Left cardiac atrium (tissue), 4 donors: ENCODE data around the gene C1orf50. TPM values are rescaled to one million over a fixed set of nuclear protein-coding genes. Genes with fewer than 3 reads are reported as not detected.
A peak's percentile ranks its signal among the peaks of the same experiment; 100 is the strongest.

Experiments used
- ATAC-seq, 2 donors: fragments of 200-7000 bp; cut with Tn5 transposase; one replicate each; pipeline ENCODE4 v1.9.1; 2020; ENCODE audit warnings: mild to moderate bottlenecking in 2 of 2, moderate library complexity in 2 of 2
- DNase-seq: peaks from one replicate; pipeline ENCODE4 v3.0.0-alpha.2; 2020
- intact Hi-C, 2 donors: fragments of 100-400 bp; cut with DNase I; formaldehyde crosslinking; loops; one replicate each; pipeline versions ENCODE4 v1.14.1 to v1.15.1; 2022 to 2023
- total RNA-seq, 2 donors: library from RNA; stranded (reverse); fragmentation: NEBNext Ultra II Directional; extraction: Animal tissue kit (Norgen Biotek cat#: 25700); gene quantifications; one replicate each; pipeline ENCODE4 v1.2.1, GENCODE V29; 2021
- donor health status: DM: no; HTN: yes; CAD: no.
- donor health status: DM: no; HTN: yes; CAD: no; lungs with severe emphysema.
- donor health status: DM: yes; HTN: yes; CAD: no.
- donor health status: Dilated cardiomyopathy.

C1orf50 gene
- total RNA-seq, 2 donors from 2014 or later = 5.1 to 7.7 TPM

DNA sequence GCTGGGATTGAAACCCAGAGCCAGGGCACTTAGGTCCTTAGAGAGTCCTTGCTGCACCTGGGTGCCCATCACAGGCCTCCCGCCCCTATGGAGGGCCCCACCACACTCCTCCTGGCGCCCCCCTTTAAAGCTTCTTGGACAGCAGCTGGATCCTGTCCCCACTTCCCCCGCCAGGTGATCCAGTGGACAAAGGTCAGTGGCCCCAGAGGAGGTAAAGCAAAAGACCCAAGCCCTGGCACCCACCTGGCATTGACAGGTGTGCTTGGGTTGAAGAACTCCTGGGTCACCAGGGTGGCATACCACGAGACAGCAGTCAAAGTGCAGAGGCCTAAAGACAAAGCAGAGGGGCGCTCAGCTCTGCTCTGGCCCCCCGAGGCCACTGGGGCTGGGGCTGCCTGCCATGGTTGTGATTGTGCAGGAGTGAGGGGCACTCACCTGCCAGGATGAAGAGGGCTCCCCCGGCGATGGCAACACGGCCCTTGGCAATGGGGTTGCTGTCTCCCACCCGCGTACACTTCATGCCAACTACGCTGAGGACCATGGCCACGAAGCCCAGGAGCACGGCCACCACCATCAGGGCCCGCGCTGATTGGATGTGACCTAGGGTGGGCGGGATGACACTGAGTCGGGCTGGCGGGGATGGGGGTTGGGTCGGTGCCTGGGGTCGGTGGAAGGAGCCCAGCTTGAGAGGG, 28.9 kb upstream of the C1orf50 start:
- ATAC-seq (no peak), DNase-seq (no peak)
- intact Hi-C loops = no loop called here

DNA sequence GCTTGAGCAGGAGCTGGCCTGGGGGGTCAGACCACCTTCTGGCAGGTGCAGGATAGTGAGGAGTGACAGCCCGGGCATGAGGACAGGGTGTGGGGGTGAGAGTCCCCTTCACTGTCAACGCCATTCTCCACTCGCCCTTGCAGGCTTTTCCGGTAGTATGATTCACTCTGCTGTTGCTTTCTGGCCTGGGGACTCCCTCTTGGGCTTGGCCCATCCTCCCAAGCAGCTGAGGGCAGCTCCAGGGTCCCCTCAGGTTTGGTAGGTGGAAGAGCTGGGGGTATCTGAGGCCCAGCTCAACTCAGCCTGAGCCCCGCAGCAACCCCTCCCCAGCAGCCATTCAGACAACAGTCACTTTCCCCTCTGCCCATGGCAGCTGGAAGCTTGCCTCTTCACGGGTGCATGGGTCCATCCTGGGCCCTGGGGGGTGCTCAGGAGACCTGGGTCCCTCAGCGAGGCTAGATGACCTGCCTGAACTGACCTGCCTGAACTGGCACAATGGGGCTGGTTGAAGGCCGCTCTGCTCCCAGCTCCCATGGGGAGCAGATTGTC, 28.3 kb upstream of the C1orf50 start:
- intact Hi-C loops = no loop called here

DNA sequence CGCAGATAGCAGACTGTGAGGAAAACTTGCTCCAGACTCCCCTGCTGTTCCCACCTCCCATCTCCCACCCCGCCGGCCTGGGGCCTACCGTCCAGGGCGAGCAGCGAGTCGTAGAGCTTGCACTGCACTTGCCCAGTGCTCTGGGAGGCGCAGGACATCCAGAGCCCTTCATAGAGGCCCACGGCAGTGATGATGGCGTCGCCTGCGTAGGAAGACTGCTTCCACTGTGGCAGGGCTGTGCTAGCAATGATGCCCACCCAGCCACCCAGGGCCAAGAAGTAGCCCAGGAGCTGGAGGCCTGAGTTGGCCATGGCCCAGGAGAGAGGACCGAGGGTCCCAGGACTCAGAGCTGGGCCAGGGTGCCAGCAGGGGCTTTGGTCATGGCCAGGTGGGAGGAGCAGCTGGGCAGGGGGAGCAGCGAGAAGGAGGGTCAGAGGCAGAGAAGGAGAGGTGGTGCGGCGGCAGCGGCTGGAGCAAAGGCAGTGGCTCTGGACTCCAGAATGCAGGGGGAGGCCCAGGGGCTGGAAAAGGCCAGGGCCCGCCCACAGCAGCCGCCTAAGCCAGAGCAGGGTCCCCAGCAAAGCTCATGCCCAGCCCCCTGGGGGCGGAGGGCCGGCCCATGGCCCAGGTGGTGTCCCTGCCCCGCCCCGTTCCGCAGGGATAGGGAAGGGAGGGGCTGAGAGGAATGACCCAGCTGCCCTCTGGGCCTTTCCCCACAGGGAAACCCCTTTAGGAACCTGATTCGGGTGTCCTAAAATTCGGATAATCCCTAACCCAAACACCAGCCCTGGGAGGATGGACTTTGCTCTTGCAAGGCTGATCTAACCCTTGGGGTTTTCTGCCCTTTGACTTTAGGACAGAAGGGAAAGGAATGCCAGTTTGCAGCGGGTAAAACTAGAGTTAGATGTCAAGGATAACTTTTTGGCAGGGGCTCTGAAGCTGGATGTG, 27.0 kb upstream of the C1orf50 start, which contains the start of gene CLDN19:
TSS of gene CLDN19 (minus strand) at position 484 of the 948 bp plus-strand sequence. CDS start at position 311, 173 bp downstream.
- ATAC-seq (no peak), DNase-seq (no peak)
- intact Hi-C loops = loop anchor here in 1 of 2 donors (10.0 kb wide), 2 partner anchors 395 to 595 kb away; no protein-coding TSS in a partner anchor

More for the DNA sequence above, 28.3 kb upstream of the C1orf50 start:
- ATAC-seq (no peak), DNase-seq (no peak)

DNA sequence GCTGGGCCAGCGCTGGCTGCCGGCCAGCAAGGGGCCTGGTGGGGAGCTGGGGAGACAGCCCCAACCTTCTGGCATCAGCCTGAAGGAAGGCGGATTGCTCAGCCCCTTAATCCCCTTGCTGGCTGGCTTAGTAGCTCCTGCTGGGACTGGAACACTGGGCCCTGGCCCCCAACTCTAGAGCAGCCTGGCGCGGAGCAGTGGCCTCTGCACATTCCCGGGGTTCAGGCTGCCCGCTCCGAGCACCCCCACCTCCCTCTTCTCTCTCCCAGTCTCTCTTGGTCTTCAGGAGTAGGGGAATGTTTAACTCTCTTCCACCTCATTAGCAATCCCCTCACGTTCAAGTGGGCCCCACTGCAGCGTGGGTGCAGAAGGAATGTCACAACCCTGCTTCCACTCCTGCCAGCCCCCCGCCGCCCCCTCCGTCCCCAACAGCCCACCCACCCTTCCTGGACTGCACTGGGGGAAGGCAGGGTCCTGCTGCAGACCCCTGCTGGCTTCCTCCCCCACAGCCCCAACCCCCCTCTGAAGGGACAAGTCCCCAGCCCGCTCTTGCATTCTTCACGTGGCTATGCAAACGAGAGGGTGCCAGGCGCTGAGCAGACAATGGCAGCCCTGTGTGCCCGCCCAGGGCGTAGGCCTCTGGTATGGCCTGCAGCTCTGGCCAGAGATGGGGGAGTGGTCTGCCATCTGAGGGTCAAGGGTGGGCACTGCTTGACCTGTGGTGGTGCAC, 26.0 kb upstream of the C1orf50 start:
- intact Hi-C loops = loop anchor here in 1 of 2 donors (10.0 kb wide), 2 partner anchors 396 to 596 kb away; no protein-coding TSS in a partner anchor
- no peak for ATAC-seq
- no peak for DNase-seq

DNA sequence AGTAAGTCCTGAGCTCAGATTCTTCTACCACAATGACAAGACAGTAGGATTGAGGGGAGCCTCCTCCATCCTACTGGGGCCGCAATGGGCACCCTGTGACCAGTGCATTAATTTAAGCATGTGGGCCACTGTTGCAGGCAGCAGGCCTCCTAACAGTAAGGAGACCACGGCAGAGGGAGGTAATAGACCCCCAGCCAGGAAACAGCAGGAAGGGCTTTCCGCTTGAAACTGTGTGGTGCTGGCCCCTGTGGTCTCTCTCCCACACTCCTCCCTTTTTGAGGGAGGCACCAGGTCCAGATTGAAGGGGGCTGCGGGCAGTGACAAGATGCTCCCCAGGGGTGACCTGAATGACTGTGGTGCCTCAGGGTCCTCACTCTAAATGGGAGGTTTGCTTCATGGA, 25.3 kb upstream of the C1orf50 start:
- ATAC-seq = no peak
- DNase-seq = no peak
- intact Hi-C loops = loop anchor here in 1 of 2 donors (10.0 kb wide), 2 partner anchors 397 to 597 kb away; no protein-coding TSS in a partner anchor

DNA sequence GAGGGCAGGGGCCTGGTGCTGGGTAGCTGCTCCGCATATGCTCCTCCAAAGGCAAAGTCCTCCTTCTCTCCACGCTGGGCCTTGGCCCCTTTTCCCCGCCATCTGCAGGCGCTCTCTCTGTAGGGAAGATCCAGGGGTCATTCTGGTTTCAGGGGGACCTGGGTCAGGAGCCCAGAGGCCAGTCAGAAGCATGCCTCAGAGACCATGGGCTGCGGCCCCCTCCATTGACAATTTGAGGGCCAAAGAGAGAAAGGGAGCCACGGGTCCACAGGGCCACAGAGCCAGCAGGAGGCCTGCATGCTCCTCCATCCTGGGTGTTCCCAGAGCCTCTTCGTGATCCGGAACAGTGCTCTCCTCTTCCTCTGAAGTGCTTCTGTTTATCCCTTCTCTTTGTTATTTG, 24.9 kb upstream of the C1orf50 start:
- DNase-seq = no peak
- intact Hi-C loops = loop anchor here in 1 of 2 donors (10.0 kb wide), 2 partner anchors 397 to 597 kb away; no protein-coding TSS in a partner anchor
- no peak for ATAC-seq

DNA sequence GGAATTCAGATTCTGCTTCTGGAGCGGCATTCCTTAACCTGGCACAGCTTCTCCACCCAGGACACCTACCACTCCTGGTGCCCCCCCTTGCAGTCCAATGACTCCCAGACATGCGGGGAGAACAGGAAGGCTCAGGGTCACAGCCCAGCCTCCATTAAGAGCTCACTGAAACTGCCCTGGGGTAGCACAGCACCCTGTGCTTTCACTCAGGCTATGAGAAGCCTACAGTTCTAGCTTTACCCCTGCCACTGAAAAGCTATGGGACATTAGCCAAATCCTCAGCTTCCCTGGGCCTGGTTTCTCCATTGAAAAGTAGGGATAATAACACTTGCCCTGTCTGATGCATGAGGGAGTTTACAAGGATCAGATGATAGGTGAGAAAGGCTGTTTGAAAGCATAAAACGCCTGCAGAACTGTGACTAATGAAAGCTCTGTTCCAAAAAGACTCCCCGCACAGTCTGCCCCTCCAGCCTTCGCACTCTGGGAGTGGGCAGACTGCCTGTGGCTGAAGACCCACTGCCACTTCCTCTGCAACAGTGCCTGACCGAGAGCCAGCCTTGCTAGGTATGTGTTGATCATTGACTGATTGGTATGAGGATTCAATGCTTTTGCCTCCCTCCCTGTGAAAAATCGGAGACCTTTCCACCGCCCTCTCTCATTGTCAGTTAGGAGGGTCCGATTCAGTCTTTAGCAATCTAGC, 24.3 kb upstream of the C1orf50 start:
- no peak for ATAC-seq
- DNase-seq = no peak
- intact Hi-C loops = loop anchor here in 1 of 2 donors (10.0 kb wide), 2 partner anchors 398 to 598 kb away; no protein-coding TSS in a partner anchor

DNA sequence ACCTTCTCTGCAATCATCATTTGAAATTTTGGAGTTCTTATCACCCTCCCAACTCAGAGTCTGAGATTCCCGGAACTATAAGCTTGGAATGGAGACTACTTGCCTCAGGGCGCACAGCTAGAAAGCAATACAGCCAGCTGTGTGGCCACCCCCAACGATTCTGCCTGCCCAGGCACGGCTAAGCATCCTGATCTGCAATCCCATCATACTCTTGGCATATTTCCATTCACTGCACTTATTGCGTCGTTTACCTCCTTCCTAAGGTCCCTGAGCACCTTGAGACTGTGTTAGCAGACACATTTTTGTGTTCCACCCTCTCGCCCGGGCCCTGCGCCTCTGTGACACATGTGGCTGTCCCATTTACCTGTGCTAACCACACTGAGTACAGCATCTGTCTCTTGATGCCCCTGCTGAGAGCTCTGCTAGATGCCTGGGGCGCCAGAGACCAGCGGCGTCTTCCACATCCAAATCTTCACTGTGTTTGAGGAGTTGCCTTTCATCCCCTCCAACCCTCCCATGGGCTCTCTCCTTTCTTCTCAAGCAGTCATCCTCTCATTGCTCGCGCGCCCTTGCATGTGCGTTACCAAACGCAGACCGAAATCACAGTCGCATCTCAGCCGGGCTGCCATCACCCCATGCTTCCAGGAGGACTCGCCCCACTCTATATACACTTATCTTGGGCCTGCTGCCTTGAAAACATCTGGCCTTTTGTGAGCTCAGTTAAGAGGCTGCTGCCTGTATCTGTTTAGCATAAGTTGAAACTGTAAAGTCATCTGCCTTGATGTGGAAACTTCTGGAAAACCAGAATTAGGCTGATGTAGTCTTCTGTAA, 23.5 kb upstream of the C1orf50 start:
- no peak for DNase-seq
- intact Hi-C loops = loop anchor here in 1 of 2 donors (10.0 kb wide), 2 partner anchors 399 to 599 kb away; no protein-coding TSS in a partner anchor
- ATAC-seq = no peak

DNA sequence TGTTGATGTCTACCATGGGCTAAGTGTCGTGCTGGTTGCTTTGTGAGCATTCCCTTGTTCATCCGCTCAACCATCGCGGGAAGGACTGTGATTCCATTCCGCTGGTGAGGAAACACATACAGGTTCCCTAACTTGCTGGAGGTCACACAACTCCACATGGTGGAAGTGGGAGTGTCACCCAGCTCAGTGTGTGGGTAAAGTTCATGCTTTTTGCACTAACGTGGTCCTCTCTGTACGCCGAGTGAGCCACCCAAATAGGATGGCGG, 23.0 kb upstream of the C1orf50 start:
- DNase-seq = no peak
- intact Hi-C loops = loop anchor here in 1 of 2 donors (10.0 kb wide), 2 partner anchors 399 to 599 kb away; no protein-coding TSS in a partner anchor

DNA sequence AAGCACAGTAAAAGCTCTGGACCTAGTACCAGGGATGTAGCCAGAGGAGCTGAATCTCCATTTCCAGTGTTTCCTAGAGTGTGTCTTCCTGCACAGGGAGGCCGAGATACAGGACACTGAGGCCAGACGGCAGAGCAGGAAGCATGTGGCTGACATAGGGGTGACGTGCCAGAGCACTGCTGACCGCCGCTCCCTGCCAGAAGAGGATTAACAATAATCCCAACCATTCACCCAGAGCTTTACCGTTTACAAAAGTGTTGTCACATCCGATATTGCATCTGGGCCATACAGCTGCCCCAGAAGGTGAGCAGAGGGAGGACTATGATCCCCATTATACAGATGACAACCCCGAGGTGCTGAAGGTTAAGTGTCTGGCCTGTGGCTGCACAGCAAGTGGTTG, 21.2 kb upstream of the C1orf50 start:
- DNase-seq (no peak), ATAC-seq (peak in 1 of 2 donors; percentile 46)
- intact Hi-C loops = loop anchor here (5.0 to 10.0 kb wide), 3 partner anchors 164 to 601 kb away; no protein-coding TSS in a partner anchor

More for the DNA sequence above, 23.0 kb upstream of the C1orf50 start:
- ATAC-seq = no peak

DNA sequence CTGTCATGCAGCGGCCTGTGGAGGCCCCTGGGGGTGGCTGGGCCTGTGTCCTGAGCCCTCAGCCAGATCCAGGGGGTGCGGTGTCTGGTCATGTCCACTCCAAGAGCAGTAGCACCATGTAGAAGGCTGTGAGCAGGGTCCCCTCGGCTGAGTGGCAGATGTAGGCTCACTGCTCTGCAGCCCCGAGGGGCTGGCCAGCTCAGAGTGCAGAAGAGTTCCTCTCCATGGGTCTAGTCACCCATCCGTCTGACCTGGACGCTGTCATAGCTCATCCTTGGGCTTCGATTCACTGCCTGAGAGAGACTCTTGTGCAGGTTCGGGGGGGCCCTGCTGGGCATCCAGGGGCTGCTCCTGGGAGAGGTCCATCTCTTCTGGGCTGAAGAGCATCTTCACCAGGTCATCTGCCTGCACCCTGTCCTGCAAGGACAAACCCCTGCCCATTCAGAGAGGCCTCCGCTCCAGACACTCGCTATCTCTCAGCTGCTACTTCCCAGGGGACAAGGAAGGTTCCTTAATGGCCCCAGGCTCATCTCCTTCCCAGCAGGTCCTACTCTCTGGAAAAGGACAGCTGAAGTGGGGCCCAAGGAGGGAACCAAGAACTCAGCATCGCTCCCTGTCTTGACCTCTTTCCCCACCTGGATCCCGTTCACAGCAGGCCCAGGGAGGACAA, 20.5 kb upstream of the C1orf50 start:
- no peak for DNase-seq
- intact Hi-C loops = loop anchor here (1.0 to 10.0 kb wide), 4 partner anchors 164 to 602 kb away; no protein-coding TSS in a partner anchor
- peak in 1 of 2 donors; percentile 21 for ATAC-seq

DNA sequence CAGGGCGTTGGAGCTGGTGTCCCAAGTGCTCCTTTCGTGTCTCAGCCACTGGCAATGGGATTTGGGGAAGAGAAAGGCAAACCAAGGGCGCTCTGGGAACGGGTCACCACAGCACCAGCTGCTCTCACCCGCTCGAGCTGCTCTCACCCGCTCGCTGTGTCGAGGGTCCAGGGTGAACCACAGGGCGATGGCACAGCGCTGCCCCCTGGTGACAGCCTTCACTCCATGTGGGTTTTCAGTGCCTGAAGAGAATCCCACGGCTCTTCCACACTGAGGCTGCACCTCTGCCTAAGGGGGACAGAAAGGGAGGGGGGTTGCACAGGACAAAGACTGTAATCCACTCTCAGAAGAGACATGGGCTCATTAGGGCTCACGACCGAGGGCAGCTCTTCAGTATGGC, 19.9 kb upstream of the C1orf50 start:
- ATAC-seq (peak; percentile 60 to 70), DNase-seq (peak; percentile 52)
- intact Hi-C loops = loop anchor here (1.0 to 10.0 kb wide), 4 partner anchors 165 to 602 kb away; no protein-coding TSS in a partner anchor

DNA sequence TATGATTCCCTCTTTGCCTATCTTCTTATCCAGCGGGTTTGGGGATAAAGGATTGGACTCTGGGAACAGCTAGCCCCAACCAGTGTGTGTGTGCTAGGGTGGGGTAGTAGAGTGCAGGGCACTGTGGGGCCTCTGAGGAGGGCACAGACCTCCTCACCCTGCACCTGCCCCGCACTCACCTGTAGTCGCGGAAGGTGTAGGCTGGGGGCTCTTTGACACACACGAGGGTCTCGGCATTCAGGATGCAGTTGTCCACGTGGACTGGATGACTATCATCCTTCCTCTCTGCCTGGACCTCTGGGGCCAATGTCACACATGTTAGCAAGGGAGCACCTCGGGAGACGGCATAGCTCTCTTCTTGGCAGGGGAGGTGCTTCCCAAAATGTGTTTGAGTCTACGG, 19.0 kb upstream of the C1orf50 start:
- intact Hi-C loops = loop anchor here (5.0 to 10.0 kb wide), 3 partner anchors 166 to 603 kb away; no protein-coding TSS in a partner anchor
- no peak for ATAC-seq
- DNase-seq = no peak

DNA sequence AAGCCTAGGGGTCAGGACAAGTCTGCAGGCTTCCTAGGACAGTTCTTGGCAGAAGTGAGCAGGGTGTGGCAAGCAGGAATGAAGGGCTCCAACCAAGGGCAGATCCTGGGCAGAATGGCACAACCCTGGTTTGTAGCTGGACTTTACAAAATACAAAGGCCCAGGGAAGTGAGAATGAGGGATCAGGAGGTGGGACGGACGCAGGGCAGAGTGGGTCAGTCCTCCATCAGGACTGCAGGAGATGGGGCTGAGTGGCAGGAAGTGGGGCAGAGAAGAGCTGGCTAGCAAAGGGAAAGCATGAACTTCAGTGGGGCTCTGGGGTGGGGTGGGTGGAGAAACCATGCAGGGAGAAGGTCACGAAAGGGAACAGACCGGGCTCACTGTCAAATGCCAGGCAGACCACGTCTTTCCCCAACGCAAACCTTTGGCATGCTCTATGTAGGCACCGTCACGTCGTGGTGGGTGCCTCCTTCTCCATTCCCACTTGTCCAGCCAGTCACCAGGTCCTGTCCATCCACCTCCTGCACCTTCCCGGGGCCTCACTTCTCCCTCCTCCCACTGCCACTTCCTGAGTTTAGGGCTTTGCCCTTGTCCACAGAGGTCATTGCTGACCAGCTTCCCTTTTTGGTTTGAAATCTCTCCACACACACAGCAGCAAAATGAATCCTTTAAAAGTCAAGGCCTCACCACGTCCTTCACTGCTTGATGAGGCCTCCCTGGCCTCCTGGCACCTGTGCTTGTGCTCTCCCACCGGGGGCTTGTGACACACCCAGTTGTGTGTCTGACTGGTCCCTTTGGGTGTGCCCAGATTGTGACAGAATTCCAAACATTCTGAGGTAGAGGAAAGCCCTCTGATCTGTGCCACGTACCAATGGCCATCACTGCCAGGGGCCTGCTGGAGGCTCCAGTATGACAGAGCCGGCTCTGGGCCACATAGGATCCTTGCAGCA, 18.3 kb upstream of the C1orf50 start:
- no peak for DNase-seq
- ATAC-seq = no peak
- intact Hi-C loops = loop anchor here (5.0 to 10.0 kb wide), 3 partner anchors 166 to 604 kb away; no protein-coding TSS in a partner anchor

DNA sequence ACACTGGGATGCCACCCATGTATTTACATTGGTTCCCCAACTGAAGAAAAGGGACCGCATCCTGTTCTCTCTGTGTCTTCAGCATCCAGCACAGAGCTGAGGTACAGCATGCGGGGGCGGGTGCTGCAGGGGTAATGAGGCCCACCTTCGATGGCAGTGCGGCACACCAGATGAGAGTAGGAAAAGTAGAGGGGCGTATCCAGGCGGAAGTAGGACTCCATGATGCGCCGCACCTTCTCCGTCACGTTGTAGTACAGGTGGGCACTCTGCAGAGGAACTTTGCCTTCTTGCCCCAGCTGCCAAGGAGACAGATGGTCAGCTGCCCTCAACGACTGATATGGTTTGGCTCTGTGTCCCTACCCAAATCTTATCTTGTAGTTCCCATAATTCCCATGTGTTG, 17.0 kb upstream of the C1orf50 start:
- DNase-seq = no peak
- no peak for ATAC-seq
- intact Hi-C loops = no loop called here
